A673 (cell line): Measurements from ENCODE around the gene MGMT.

Source experiments
- EZH2 ChIP-seq: fragments of 200-600 bp; sonication (generic); IDR thresholded peaks from 2 replicates; pipeline ENCODE4 v1.6.1; 2017; ENCODE audit warnings: borderline replicate concordance, low read depth, mild to moderate bottlenecking, mixed read lengths, antibody characterized with exemption, low read length; ENCODE audit not compliant: poor library complexity, severe bottlenecking
- TF ChIP-seq, protein P1 (sequence below): fragments of 300-800, 200-600 bp; sonication (generic); conservative IDR thresholded peaks from 2 replicates; pipeline ENCODE4 v1.5.1; 2017; ENCODE audit warnings: low read depth, mild to moderate bottlenecking, antibody characterized with exemption, low read length, moderate library complexity, mixed read lengths

DNA sequence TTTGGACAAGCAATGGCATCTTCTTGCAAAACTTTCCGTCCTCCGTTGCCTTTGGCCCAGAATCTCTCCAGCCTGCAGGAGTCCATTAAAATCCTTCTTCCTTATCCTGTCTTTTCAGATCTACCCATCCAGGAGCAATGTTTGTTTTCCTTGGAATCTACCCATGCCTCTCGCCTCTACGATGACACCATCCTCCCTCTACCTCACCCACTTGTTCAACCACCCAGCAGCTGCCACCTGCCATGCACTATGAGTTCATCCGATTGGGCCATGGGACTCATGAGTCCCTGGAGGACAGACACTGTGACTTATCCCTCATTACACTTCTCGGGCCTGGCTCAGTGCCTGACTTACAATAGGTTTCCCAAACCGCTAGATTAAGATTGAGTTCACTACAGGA is 26.8 kb upstream of the MGMT start:
- TF ChIP-seq, protein P1, sequence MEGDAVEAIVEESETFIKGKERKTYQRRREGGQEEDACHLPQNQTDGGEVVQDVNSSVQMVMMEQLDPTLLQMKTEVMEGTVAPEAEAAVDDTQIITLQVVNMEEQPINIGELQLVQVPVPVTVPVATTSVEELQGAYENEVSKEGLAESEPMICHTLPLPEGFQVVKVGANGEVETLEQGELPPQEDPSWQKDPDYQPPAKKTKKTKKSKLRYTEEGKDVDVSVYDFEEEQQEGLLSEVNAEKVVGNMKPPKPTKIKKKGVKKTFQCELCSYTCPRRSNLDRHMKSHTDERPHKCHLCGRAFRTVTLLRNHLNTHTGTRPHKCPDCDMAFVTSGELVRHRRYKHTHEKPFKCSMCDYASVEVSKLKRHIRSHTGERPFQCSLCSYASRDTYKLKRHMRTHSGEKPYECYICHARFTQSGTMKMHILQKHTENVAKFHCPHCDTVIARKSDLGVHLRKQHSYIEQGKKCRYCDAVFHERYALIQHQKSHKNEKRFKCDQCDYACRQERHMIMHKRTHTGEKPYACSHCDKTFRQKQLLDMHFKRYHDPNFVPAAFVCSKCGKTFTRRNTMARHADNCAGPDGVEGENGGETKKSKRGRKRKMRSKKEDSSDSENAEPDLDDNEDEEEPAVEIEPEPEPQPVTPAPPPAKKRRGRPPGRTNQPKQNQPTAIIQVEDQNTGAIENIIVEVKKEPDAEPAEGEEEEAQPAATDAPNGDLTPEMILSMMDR = no peak
- TF ChIP-seq EZH2 = no peak
